ENCODE measurements around the gene RPS28. TPM values are rescaled to one million over a fixed set of nuclear protein-coding genes. Genes with fewer than 3 reads are reported as not detected.
A peak's percentile ranks its signal among the peaks of the same experiment; 100 is the strongest.

RPS28 gene
- total RNA-seq, 1 donor from 2014 or later, result 1,057 TPM

DNA sequence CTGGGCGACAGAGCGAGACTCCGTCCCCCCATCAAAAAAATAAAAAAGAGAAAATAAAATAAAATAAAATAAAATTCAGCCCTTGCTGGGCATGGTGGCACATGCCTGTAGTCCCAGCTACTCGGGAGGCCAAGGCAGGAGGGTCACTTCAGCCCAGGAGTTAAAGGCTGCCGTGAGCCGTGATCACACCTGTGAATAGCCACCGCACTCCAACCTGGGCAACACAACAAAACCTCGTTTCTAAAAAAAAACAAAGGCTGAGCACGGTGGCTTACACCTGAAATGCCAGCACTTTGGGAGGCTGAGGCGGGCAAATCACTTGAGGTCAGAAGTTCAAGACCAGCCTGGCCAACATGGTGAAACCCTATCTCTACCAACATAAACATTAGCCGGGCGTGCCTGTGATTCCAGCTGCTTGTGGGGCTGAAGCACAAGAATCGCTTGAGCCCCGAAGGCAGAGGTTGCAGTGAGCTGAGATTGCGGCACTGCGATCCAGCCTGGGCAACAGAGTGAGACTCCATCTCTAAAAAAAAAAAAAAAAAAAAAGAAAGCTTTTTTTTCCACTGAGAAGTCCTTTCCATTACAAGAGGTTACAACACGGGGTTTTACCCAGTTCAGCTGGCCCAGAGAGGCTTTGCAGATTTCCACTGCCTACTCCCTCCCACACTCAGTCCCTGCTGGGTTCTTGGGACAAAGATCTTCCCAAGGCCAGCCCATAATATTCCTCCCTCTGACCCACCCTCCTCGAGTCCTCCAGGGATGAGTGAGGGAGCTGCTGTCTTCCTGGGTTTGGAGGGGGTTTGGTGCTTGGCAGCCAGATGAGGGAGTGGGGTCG, 49.1 kb downstream of the RPS28 start:
- peak; percentile 49 for DNase-seq (ENCODE audit: low spot score)
- peak overlapping the region; percentile 84 for H3K27ac Mint-ChIP-seq (ENCODE audit: unreplicated experiment)

GRCh38 chr19:8371011-8371804, 49.9 kb downstream of the RPS28 start:
- H3K9me3 Mint-ChIP-seq (ENCODE audit: low read depth), result no peaks in the 10 kb centered on the region
- H3K27ac Mint-ChIP-seq (ENCODE audit: unreplicated experiment), result peak overlapping the region; percentile 84
- peaks cover 47% of the 10 kb centered on the region for H3K4me1 Mint-ChIP-seq (ENCODE audit: low read depth)
- peak; percentile 85 for DNase-seq (ENCODE audit: low spot score)
- H3K4me3 Mint-ChIP-seq (ENCODE audit: unreplicated experiment), result no peak overlapping the region
- peaks cover 15% of the 10 kb centered on the region for H3K36me3 Mint-ChIP-seq (ENCODE audit: low read depth)
- TF ChIP-seq, protein P1, sequence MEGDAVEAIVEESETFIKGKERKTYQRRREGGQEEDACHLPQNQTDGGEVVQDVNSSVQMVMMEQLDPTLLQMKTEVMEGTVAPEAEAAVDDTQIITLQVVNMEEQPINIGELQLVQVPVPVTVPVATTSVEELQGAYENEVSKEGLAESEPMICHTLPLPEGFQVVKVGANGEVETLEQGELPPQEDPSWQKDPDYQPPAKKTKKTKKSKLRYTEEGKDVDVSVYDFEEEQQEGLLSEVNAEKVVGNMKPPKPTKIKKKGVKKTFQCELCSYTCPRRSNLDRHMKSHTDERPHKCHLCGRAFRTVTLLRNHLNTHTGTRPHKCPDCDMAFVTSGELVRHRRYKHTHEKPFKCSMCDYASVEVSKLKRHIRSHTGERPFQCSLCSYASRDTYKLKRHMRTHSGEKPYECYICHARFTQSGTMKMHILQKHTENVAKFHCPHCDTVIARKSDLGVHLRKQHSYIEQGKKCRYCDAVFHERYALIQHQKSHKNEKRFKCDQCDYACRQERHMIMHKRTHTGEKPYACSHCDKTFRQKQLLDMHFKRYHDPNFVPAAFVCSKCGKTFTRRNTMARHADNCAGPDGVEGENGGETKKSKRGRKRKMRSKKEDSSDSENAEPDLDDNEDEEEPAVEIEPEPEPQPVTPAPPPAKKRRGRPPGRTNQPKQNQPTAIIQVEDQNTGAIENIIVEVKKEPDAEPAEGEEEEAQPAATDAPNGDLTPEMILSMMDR (IDR thresholded peaks at IDR 0.05), result no peak
- no peaks in the 10 kb centered on the region for H3K27me3 Mint-ChIP-seq (ENCODE audit: low read depth)

More for the DNA sequence above, 49.1 kb downstream of the RPS28 start:
- peaks cover 56% of the 10 kb centered on the region for H3K4me1 Mint-ChIP-seq (ENCODE audit: low read depth)
- no peak overlapping the region for H3K4me3 Mint-ChIP-seq (ENCODE audit: unreplicated experiment)
- TF ChIP-seq, protein P1 (IDR thresholded peaks at IDR 0.05), result no peak
- no peaks in the 10 kb centered on the region for H3K27me3 Mint-ChIP-seq (ENCODE audit: low read depth)
- H3K9me3 Mint-ChIP-seq (ENCODE audit: low read depth), result no peaks in the 10 kb centered on the region
- H3K36me3 Mint-ChIP-seq (ENCODE audit: low read depth), result peaks cover 17% of the 10 kb centered on the region

Other genes with a start within 250 kb of the RPS28 start
- 0.51 to 1.3 TPM (median 0.57 TPM) in 3 replicates for gene FBN3, start 171.9 kb upstream of the RPS28 start, total RNA-seq
- gene CERS4, start 112.1 kb upstream of the RPS28 start, total RNA-seq, result 16.3 to 26.0 TPM (median 24.7 TPM) in 3 replicates
- 39.3 to 44.0 TPM (median 41.7 TPM) in 3 replicates for gene CD320, start 13.1 kb upstream of the RPS28 start, total RNA-seq
- gene NDUFA7, start 121 bp upstream of the RPS28 start, total RNA-seq, result 25.0 to 34.1 TPM (median 26.6 TPM) in 3 replicates
- 0.56 to 1.2 TPM (median 1.2 TPM) in 3 replicates for gene KANK3, start 21.8 kb downstream of the RPS28 start, total RNA-seq
- gene ANGPTL4, start 42.7 kb downstream of the RPS28 start, total RNA-seq, result 56.4 to 143 TPM (median 127 TPM) in 3 replicates
- 96.4 to 106 TPM (median 104 TPM) in 3 replicates for gene RAB11B, start 68.9 kb downstream of the RPS28 start, total RNA-seq
- gene MARCHF2, start 91.8 kb downstream of the RPS28 start, total RNA-seq, result 35.0 to 42.5 TPM (median 37.5 TPM) in 3 replicates
- gene HNRNPM, start 123.5 kb downstream of the RPS28 start, total RNA-seq, result 111 to 185 TPM (median 116 TPM) in 3 replicates
- 0.20 to 0.46 TPM in 2 of 3 replicates, not detected in the other for gene PRAM1, start 181.1 kb downstream of the RPS28 start, total RNA-seq
- 22.0 to 26.8 TPM (median 25.3 TPM) in 3 replicates for gene ZNF414, start 192.7 kb downstream of the RPS28 start, total RNA-seq

All from chondrocyte (in vitro differentiated cells).